Endothelial cell of umbilical vein (primary cell): ENCODE results near the gene NCOA7. TPM values are rescaled to one million over a fixed set of nuclear protein-coding genes. Genes with fewer than 3 reads are reported as not detected.

Experiments used
- BruUV-seq: library from RNA; stranded (reverse); fragments of 400-500 nt; replicated peaks from 2 replicates; lab custom pipeline; 2021; lab: Mats Ljungman, UMichigan
- CTCF ChIA-PET: fragments of 300-600, 350-600 bp; sonication (Branson Sonifier 250); formaldehyde crosslinking; loops from one replicate; lab custom pipeline; 2021; ENCODE audit warnings: antibody characterized with exemption, inconsistent platforms; lab: Charles Lee
- POLR2A ChIA-PET: fragments of 300-600, 350-600 bp; sonication (Branson Sonifier 250); formaldehyde crosslinking; loops from one replicate; lab custom pipeline; 2021; ENCODE audit warnings: antibody characterized with exemption, inconsistent platforms; lab: Charles Lee
- DNase-seq: peaks from one replicate; pipeline ENCODE4 v3.0.0-alpha.2; 2011; ENCODE audit warnings: low read depth, low spot score
- FAIRE-seq: peaks from 2 replicates; lab custom pipeline; 2011; peaks lifted over from hg19 to GRCh38; lab: Jason Lieb, UNC
- H2AFZ ChIP-seq: 2 replicates; pipeline ENCODE4 v1.6.0; 2012; ENCODE audit warnings: low read depth, low read length, control low read depth, inconsistent platforms
- H3K27ac ChIP-seq: 2 replicates; pipeline ENCODE4 v1.5.1; 2011; ENCODE audit warnings: low read depth, mild to moderate bottlenecking, control low read depth, low read length, moderate library complexity; ENCODE audit not compliant: insufficient read depth
- H3K27me3 ChIP-seq, 2 experiments: 2 replicates each; pipeline versions ENCODE4 v1.6.0 to v1.6.1; 2011; ENCODE audit warnings: low read length in 2 of 2, mixed read lengths in 1 of 2; ENCODE audit not compliant: control insufficient read depth in 2 of 2, insufficient read depth in 2 of 2
- H3K36me3 ChIP-seq, 2 experiments: 2 replicates in 1 of 2; 3 replicates in 1 of 2; pipeline ENCODE4 v1.5.1; 2011; ENCODE audit warnings: low read length in 2 of 2, mild to moderate bottlenecking in 1 of 2, moderate library complexity in 1 of 2; ENCODE audit not compliant: control insufficient read depth in 2 of 2, insufficient read depth in 2 of 2; ENCODE audit errors: extremely low read depth in 1 of 2
- H3K4me1 ChIP-seq: 3 replicates; pipeline ENCODE4 v1.5.1; 2011; ENCODE audit warnings: mild to moderate bottlenecking, low read length; ENCODE audit not compliant: control insufficient read depth, insufficient read depth; ENCODE audit errors: extremely low read depth
- H3K4me2 ChIP-seq: 2 replicates; pipeline ENCODE4 v1.6.1; 2011; ENCODE audit warnings: low read length, control low read depth, mixed read lengths; ENCODE audit not compliant: insufficient read depth
- H3K4me3 ChIP-seq, 3 experiments: fragments of 200-600 bp in 1 of 3; sonication (generic), shearing (Covaris generic) in 1 of 3; replicated peaks in 1 of 3; 2 replicates each; pipeline ENCODE4 v1.5.1; 2011 to 2016; ENCODE audit warnings: control low read depth in 3 of 3, low read length in 3 of 3, mild to moderate bottlenecking in 2 of 3, inconsistent platforms in 1 of 3, low read depth in 1 of 3, moderate library complexity in 1 of 3; ENCODE audit not compliant: insufficient read depth in 1 of 3
- H3K79me2 ChIP-seq: 2 replicates; pipeline ENCODE4 v1.6.0; 2012; ENCODE audit warnings: low read length, inconsistent platforms; ENCODE audit not compliant: control insufficient read depth, insufficient read depth
- H3K9ac ChIP-seq: replicated peaks from 2 replicates; pipeline ENCODE3; 2011; ENCODE audit warnings: low read length, control low read depth; ENCODE audit not compliant: insufficient read depth; ENCODE audit errors: extremely low read depth
- H3K9me1 ChIP-seq: replicated peaks from 3 replicates; pipeline ENCODE4 v1.6.0; 2011; ENCODE audit warnings: mild to moderate bottlenecking, low read length; ENCODE audit not compliant: control insufficient read depth, insufficient read depth; ENCODE audit errors: extremely low read depth
- H3K9me3 ChIP-seq: replicated peaks from 2 replicates; pipeline ENCODE4 v1.5.1; 2012; ENCODE audit warnings: low read length, inconsistent platforms; ENCODE audit not compliant: control insufficient read depth, insufficient read depth
- H4K20me1 ChIP-seq: replicated peaks from 2 replicates; pipeline ENCODE3; 2011; ENCODE audit warnings: mild to moderate bottlenecking, low read length; ENCODE audit not compliant: control insufficient read depth, insufficient read depth; ENCODE audit errors: extremely low read depth
- CTCF ChIP-seq, 2 donors: IDR thresholded peaks; 1 replicate in 1 of 2; 2 replicates in 1 of 2; pipeline ENCODE4 v1.5.1; 2011; ENCODE audit warnings: low read length in 2 of 2, mild to moderate bottlenecking in 2 of 2, moderate library complexity in 2 of 2, control low read depth in 1 of 2, inconsistent platforms in 1 of 2, low read depth in 1 of 2; ENCODE audit not compliant: insufficient read depth in 1 of 2; ENCODE audit errors: extremely low read depth in 1 of 2
- EZH2 ChIP-seq: IDR thresholded peaks from 2 replicates; pipeline ENCODE4 v1.6.1; 2012; ENCODE audit warnings: borderline replicate concordance, low read depth, mild to moderate bottlenecking, moderate library complexity, low read length, inconsistent platforms; ENCODE audit not compliant: severe bottlenecking
- FOS ChIP-seq: IDR thresholded peaks from 2 replicates; pipeline ENCODE4 v1.6.1; 2011; ENCODE audit warnings: mild to moderate bottlenecking, low read length, moderate library complexity, borderline replicate concordance; ENCODE audit not compliant: insufficient read depth
- GATA2 ChIP-seq: IDR thresholded peaks from 2 replicates; pipeline ENCODE4 v1.7.0; 2011; ENCODE audit warnings: low read depth, mild to moderate bottlenecking, moderate library complexity, mixed read lengths, low read length; ENCODE audit not compliant: insufficient read length, insufficient read depth
- JUN ChIP-seq: IDR thresholded peaks from 2 replicates; pipeline ENCODE4 v1.6.1; 2011; ENCODE audit warnings: borderline replicate concordance, low read depth; ENCODE audit not compliant: insufficient read length, insufficient read depth
- MYC ChIP-seq: IDR thresholded peaks from one replicate; pipeline ENCODE4 v1.6.1; 2011; ENCODE audit warnings: mild to moderate bottlenecking, low read depth, low read length
- POLR2A ChIP-seq: IDR thresholded peaks from 2 replicates; pipeline ENCODE4 v1.6.1; 2012; ENCODE audit warnings: low read depth, mild to moderate bottlenecking, control low read depth, low read length
- POLR2AphosphoS5 ChIP-seq: IDR thresholded peaks from 2 replicates; pipeline ENCODE4 v1.6.1; 2012; ENCODE audit warnings: low read depth, mild to moderate bottlenecking, control low read depth, low read length, moderate library complexity; ENCODE audit not compliant: insufficient read depth
- dilution Hi-C: fragments of 300-500 bp; cut with MboI; formaldehyde crosslinking; loops from one replicate; pipeline ENCODE4 v1.15.0; 2019; ENCODE audit warnings: low sequenced_read_pairs; ENCODE audit not compliant: extremely low pct_ligation_motif_present
- intact Hi-C: fragments of 100-400 bp; cut with micrococcal nuclease; formaldehyde crosslinking; loops from one replicate; pipeline ENCODE4 v1.10.0; 2022
- polyA plus RNA-seq, 4 experiments: library from polyadenylated mRNA; depleted of rRNA in 3 of 4; stranded (reverse) in 3 of 4; unstranded in 1 of 4; fragments of >200 nt; gene quantifications; 2 replicates each; pipeline versions ENCODE4 v1.2.1 to v1.2.3, GENCODE V29; 2011 to 2012; ENCODE audit warnings: missing spikeins in 1 of 4
- total RNA-seq: library from RNA; stranded (reverse); gene quantifications from 2 replicates; pipeline ENCODE4 v1.2.3, GENCODE V29; 2021
- TF ChIP-seq, protein P1 (sequence below): IDR thresholded peaks from 2 replicates; pipeline ENCODE4 v1.6.1; 2011; ENCODE audit not compliant: insufficient read depth, insufficient read length

NCOA7 gene
- total and polyA plus RNA-seq, 2 donors (not counting 3 experiments of a cell fraction or from before 2014, with no cell fraction given), result 27.7 to 71.2 TPM

DNA sequence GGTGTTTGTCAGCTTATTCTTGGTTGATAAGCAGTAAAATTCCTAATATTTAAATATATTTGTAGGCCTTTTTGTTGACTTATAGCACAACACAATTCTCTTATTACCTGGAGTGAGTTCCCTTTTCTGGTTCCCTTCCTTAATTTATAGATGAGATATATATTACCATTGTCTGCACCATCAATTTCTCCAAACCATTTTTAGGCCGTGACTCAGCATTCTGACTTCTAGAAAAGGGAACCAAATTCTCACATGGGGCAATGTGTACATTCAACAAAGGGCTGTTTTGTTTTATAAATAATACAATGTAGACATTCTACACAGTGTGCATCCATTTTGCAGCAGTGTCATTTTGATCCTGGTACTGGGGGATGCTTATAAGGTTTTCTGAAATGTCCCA lies 52.8 kb downstream of the NCOA7 start:
- ChIA-PET CTCF (interaction anchor here (0.8 to 1.7 kb wide), 4 partner anchors 29 to 104 kb away, joined by 3 to 6 read pairs (median 4); partner anchors contain the start of gene NCOA7), POLR2A (interaction anchor here (0.9 kb wide), 1 partner anchor 8 kb away, joined by 3 read pairs; no protein-coding TSS in a partner anchor)
- H3K79me2 ChIP-seq, result peaks cover 21% of the 10 kb centered on the region
- no TSS peak for BruUV-seq
- H3K4me2 ChIP-seq, result no peak overlapping the region
- H3K27me3 ChIP-seq, result no peaks in the 10 kb centered on the region
- H3K4me3 ChIP-seq, result no peak overlapping the region
- H3K9me3 ChIP-seq, result no peaks in the 10 kb centered on the region
- no peak overlapping the region for H3K9ac ChIP-seq
- no peaks in the 10 kb centered on the region for H4K20me1 ChIP-seq
- H3K9me1 ChIP-seq, result no peaks in the 10 kb centered on the region
- no peak for TF ChIP-seq GATA2
- TF ChIP-seq FOS, result no peak
- no peak for TF ChIP-seq EZH2
- TF ChIP-seq, protein P1, sequence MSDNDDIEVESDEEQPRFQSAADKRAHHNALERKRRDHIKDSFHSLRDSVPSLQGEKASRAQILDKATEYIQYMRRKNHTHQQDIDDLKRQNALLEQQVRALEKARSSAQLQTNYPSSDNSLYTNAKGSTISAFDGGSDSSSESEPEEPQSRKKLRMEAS, result no peak
- TF ChIP-seq CTCF (IDR thresholded peaks at IDR 0.05; ENCODE audit: extremely low read depth in 1 of 2, insufficient read depth in 1 of 2, low read depth in 1 of 2, low read length in 2 of 2), result no peak
- no peak for TF ChIP-seq MYC
- TF ChIP-seq POLR2AphosphoS5, result no peak
- no peak for TF ChIP-seq POLR2A
- no peak for TF ChIP-seq JUN
- H3K4me1 ChIP-seq, result peaks cover 24% of the 10 kb centered on the region
- dilution Hi-C loops, result no loop called here
- H3K36me3 ChIP-seq, result no peaks in the 10 kb centered on the region
- no peak for DNase-seq
- H2AFZ ChIP-seq, result no peak overlapping the region
- no peak overlapping the region for H3K27ac ChIP-seq
- intact Hi-C loops, result no loop called here
- FAIRE-seq, result no peak
